Measurements from ENCODE around the gene LYG2.

Gene LYG2

DNA sequence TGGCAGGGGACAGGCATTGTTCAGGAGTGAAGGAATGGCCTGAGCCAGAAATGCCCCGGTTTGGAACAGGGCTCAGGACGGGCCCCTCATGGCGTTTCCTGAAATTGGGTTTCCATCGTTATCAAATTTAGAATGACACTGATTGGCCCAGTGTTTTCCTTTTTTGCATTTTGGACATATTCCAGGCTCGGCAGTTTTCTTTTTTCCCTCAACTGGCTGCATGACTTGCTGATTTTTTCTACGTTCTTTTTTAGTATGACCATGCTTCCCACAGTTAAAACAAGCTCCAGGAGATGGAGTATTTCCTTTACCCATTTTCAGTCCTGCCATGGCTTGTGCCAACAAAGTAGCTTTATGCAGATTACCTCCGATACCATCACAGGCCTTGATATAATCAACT is 20.4 kb upstream of the LYG2 start:
- no peak overlapping the region for H3K4me3 ChIP-seq (ENCODE audit: low read length)
- DNase-seq (ENCODE audit: low read depth) = no peak
- TF ChIP-seq, protein P1, sequence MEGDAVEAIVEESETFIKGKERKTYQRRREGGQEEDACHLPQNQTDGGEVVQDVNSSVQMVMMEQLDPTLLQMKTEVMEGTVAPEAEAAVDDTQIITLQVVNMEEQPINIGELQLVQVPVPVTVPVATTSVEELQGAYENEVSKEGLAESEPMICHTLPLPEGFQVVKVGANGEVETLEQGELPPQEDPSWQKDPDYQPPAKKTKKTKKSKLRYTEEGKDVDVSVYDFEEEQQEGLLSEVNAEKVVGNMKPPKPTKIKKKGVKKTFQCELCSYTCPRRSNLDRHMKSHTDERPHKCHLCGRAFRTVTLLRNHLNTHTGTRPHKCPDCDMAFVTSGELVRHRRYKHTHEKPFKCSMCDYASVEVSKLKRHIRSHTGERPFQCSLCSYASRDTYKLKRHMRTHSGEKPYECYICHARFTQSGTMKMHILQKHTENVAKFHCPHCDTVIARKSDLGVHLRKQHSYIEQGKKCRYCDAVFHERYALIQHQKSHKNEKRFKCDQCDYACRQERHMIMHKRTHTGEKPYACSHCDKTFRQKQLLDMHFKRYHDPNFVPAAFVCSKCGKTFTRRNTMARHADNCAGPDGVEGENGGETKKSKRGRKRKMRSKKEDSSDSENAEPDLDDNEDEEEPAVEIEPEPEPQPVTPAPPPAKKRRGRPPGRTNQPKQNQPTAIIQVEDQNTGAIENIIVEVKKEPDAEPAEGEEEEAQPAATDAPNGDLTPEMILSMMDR (conservative IDR thresholded peaks at IDR 0.05; ENCODE audit: low read length) = no peak

DNA sequence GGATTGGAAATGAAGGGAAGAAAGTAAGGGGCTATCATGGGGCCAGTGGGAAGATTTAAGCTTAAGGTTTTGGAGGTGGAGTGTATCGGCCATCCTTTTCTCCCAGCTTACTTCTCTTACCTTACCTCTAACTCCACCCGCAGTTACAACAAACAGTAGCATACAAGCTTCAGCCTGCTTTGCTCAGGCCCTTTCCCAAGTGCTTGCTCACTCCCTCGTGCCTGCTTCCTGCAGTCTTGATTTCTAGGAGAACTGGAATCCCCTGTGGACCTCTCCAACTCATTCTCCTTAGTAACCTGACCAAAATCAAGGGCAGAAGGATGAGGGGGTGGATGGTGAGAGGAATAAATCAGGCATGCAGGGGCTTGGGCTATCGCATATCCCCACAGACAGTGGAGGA is 5.8 kb upstream of the LYG2 start:
- TF ChIP-seq, protein P1 (conservative IDR thresholded peaks at IDR 0.05; ENCODE audit: low read length) = no peak
- no peak for DNase-seq (ENCODE audit: low read depth)
- no peak overlapping the region for H3K4me3 ChIP-seq (ENCODE audit: low read length)

DNA sequence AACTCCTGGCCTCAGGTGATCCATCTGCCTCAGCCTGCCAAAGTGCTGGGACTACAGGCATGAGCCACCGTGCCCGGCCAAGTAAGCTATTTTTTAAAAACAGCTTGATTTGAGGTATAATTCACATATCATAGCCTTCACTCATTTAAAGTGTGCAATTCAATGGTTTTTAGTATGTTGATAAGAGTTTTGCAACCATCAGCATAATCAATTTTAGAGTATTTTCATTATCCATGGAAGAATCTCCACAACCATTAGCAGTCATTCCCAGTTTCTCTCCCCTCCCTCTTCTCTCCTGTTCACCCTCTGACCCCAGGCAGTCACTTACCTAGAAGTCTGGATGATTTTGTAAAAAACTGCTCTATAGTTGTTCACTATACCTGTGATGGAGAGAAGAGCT is 4.7 kb upstream of the LYG2 start:
- H3K4me3 ChIP-seq (ENCODE audit: low read length) = no peak overlapping the region
- TF ChIP-seq, protein P1 (conservative IDR thresholded peaks at IDR 0.05; ENCODE audit: low read length) = no peak
- no peak for DNase-seq (ENCODE audit: low read depth)

DNA sequence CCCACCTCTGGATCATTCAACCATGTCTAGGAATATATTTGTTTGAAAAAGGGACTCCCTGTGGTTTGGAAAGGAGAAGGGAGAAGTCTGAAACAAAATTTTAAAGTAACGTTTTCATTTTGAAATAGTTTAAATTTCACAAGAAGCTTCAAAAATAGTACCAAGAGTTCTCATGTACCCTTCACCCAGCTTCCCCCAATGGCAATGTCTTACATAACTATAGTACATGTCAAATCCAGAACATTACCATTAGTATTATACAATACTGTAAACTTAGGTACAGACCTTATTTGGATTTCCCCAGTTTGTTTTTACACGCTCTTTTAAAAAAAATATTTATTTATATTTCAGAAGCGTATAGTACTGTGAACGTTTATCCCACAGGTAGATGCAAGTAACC is 4.0 kb upstream of the LYG2 start:
- TF ChIP-seq, protein P1 (conservative IDR thresholded peaks at IDR 0.05; ENCODE audit: low read length) = no peak
- DNase-seq (ENCODE audit: low read depth) = no peak
- no peak overlapping the region for H3K4me3 ChIP-seq (ENCODE audit: low read length)

DNA sequence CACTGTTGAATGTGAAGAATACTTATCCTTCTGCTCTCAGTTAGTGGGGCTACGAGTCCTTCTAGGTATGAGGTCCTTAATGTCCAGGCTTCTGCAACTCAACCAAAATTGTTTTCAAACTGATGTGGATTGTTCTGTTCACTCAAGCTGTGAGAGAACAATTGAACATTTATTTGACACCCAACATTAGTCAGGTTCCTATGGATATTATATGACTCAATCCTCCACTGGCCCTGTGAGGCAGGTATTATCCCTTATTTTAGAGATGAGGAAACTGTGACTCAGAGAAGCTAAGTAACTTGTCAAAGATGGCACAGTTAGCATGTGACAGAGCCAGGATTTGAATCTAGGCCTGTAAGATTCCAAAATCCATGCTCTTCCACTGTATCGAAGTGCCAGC is 1.2 kb upstream of the LYG2 start:
- DNase-seq (ENCODE audit: low read depth) = no peak
- H3K4me3 ChIP-seq (ENCODE audit: low read length) = no peak overlapping the region
- TF ChIP-seq, protein P1 (conservative IDR thresholded peaks at IDR 0.05; ENCODE audit: low read length) = no peak

DNA sequence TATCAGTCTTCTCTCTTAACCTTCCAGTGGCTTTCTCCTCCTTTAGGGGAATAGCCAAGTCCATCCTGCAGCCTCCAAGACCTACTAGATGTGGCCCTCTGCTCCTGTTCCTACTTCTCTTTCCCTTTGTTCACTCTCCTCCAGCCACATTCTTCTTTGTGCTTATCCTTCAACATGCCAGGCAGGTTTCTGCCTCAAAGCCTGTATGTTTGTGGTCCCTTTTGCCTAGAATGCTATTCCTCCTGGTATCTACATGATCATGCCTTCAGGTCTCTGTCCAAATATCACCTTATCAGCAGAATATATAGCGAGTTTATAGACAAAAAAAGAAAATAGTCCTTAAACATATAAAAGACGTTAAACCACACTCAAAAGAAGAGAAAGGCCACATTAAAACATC is 5.5 kb downstream of the LYG2 start:
- no peak for DNase-seq (ENCODE audit: low read depth)
- H3K4me3 ChIP-seq (ENCODE audit: low read length) = no peak overlapping the region
- TF ChIP-seq, protein P1 (conservative IDR thresholded peaks at IDR 0.05; ENCODE audit: low read length) = no peak

DNA sequence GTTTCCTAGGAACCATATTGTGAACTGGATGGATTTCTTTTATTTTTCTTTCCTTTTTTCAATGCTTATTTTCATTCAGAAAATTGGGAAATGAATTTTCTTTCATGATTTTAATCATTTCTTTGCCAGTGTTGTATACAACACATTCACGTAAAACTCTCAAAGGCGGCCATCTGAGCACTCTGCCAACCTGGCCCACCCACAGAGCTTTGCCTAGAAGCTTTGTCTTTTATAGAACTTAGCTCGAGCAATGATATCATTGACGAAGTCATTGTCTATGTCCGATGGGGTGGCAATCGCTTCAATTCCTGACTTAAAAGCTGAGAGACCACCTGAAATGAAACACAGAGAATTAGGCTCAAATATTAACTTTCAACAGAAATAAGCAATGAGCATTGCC is 13.3 kb downstream of the LYG2 start:
- H3K4me3 ChIP-seq (ENCODE audit: low read length) = no peak overlapping the region
- TF ChIP-seq, protein P1 (conservative IDR thresholded peaks at IDR 0.05; ENCODE audit: low read length) = no peak
- DNase-seq (ENCODE audit: low read depth) = no peak

All from AG10803 (cell line).